GM12878 (cell line): ENCODE data around the gene BCAP29. TPM values are rescaled to one million over a fixed set of nuclear protein-coding genes. Genes with fewer than 3 reads are reported as not detected.
A peak's percentile ranks its signal among the peaks of the same experiment; 100 is the strongest.

Experiments used
- BCL11A ChIP-seq: IDR thresholded peaks from 2 replicates; pipeline ENCODE4 v1.6.1; 2011; ENCODE audit warnings: low read depth, low read length
- CHD1 ChIP-seq: IDR thresholded peaks from 2 replicates; pipeline ENCODE4 v1.6.1; 2012; ENCODE audit warnings: low read depth, low read length, improper control_type of control experiment
- CREM ChIP-seq: IDR thresholded peaks from 2 replicates; pipeline ENCODE4 v1.6.1; 2014; ENCODE audit warnings: antibody characterized with exemption, low read depth
- DPF2 ChIP-seq: fragments of 450-650 bp; IDR thresholded peaks from 2 replicates; pipeline ENCODE4 v1.6.1; 2017; ENCODE audit warnings: mild to moderate bottlenecking
- EP300 ChIP-seq, 2 experiments: fragments of 150-350 bp in 1 of 2; IDR thresholded peaks; 2 replicates each; pipeline ENCODE4 v1.6.1; 2011 to 2012; ENCODE audit warnings: low read depth in 2 of 2, low read length in 2 of 2, borderline replicate concordance in 1 of 2, improper control_type of control experiment in 1 of 2, inconsistent platforms in 1 of 2; ENCODE audit not compliant: control insufficient read depth in 1 of 2
- GATAD2B ChIP-seq: fragments of 450-650 bp; conservative IDR thresholded peaks from 2 replicates; pipeline ENCODE4 v1.6.1; 2017; ENCODE audit warnings: low read depth, mild to moderate bottlenecking, moderate library complexity
- HDAC6 ChIP-seq: fragments of 200-600 bp; sonication (generic); IDR thresholded peaks from one replicate; pipeline ENCODE4 v1.8.0; 2017; ENCODE audit warnings: antibody characterized with exemption; ENCODE audit not compliant: unreplicated experiment
- IRF3 ChIP-seq: fragments of 450-650 bp; IDR thresholded peaks from 2 replicates; pipeline ENCODE4 v1.6.1; 2014; ENCODE audit warnings: mild to moderate bottlenecking
- LARP7 ChIP-seq: fragments of 450-650 bp; IDR thresholded peaks from 2 replicates; pipeline ENCODE4 v1.6.1; 2017; ENCODE audit warnings: mild to moderate bottlenecking
- MEF2A ChIP-seq: IDR thresholded peaks from 2 replicates; pipeline ENCODE4 v1.6.1; 2011; ENCODE audit warnings: low read depth, mild to moderate bottlenecking, low read length, moderate library complexity; ENCODE audit not compliant: insufficient read depth
- MTA2 ChIP-seq: fragments of 450-650 bp; IDR thresholded peaks from 2 replicates; pipeline ENCODE4 v1.6.1; 2016; ENCODE audit warnings: low read depth, mild to moderate bottlenecking, moderate library complexity
- MYB ChIP-seq: fragments of 150-350 bp; IDR thresholded peaks from 2 replicates; pipeline ENCODE4 v1.6.1; 2014; ENCODE audit warnings: mild to moderate bottlenecking, low read depth, low read length, borderline replicate concordance
- NR2C1 ChIP-seq: fragments of 450-650 bp; IDR thresholded peaks from 2 replicates; pipeline ENCODE4 v1.6.1; 2017; ENCODE audit warnings: antibody characterized with exemption, mild to moderate bottlenecking, moderate library complexity
- NR2C2 ChIP-seq: IDR thresholded peaks from 2 replicates; pipeline ENCODE4 v1.6.1; 2011; ENCODE audit warnings: borderline replicate concordance, low read depth; ENCODE audit not compliant: control insufficient read depth, insufficient read length
- PAX8 ChIP-seq: fragments of 450-650 bp; IDR thresholded peaks from 2 replicates; pipeline ENCODE4 v1.6.1; 2017; ENCODE audit warnings: mild to moderate bottlenecking, moderate library complexity
- PML ChIP-seq: IDR thresholded peaks from 2 replicates; pipeline ENCODE4 v1.6.1; 2012; ENCODE audit warnings: low read length, inconsistent platforms
- PRDM15 ChIP-seq: fragments of 450-650 bp; formaldehyde crosslinking; IDR thresholded peaks from 2 replicates; pipeline ENCODE4 v1.4.0; 2020; ENCODE audit warnings: mild to moderate bottlenecking, moderate library complexity
- RFX5 ChIP-seq: IDR thresholded peaks from 2 replicates; pipeline ENCODE4 v1.6.1; 2011; ENCODE audit warnings: low read depth, low read length, improper control_type of control experiment
- RUNX3 ChIP-seq: IDR thresholded peaks from 2 replicates; pipeline ENCODE4 v1.6.1; 2012; ENCODE audit warnings: low read length, inconsistent platforms
- SIX5 ChIP-seq: IDR thresholded peaks from 2 replicates; pipeline ENCODE4 v1.6.1; 2011; ENCODE audit warnings: mild to moderate bottlenecking, low read depth, low read length, moderate library complexity; ENCODE audit not compliant: severe bottlenecking
- SMC3 ChIP-seq: IDR thresholded peaks from 2 replicates; pipeline ENCODE4 v1.6.1; 2011; ENCODE audit warnings: low read length, improper control_type of control experiment, borderline replicate concordance
- SPI1 ChIP-seq: IDR thresholded peaks from 2 replicates; pipeline ENCODE4 v1.6.1; 2011; ENCODE audit warnings: low read depth, mild to moderate bottlenecking, low read length, moderate library complexity, borderline replicate concordance; ENCODE audit not compliant: insufficient read depth
- STAT3 ChIP-seq: IDR thresholded peaks from 2 replicates; pipeline ENCODE4 v1.6.1; 2011; ENCODE audit warnings: low read depth, low read length, improper control_type of control experiment
- TCF12 ChIP-seq: IDR thresholded peaks from 2 replicates; pipeline ENCODE4 v1.6.1; 2011; ENCODE audit warnings: low read depth, mild to moderate bottlenecking, low read length
- TCF7 ChIP-seq: IDR thresholded peaks from 2 replicates; pipeline ENCODE4 v1.6.1; 2014; ENCODE audit warnings: antibody characterized with exemption, borderline replicate concordance
- WRNIP1 ChIP-seq: IDR thresholded peaks from 2 replicates; pipeline ENCODE4 v1.6.1; 2011; ENCODE audit warnings: low read depth, low read length, improper control_type of control experiment, borderline replicate concordance
- ZNF384 ChIP-seq: IDR thresholded peaks from 2 replicates; pipeline ENCODE4 v1.6.1; 2012; ENCODE audit warnings: low read depth, mild to moderate bottlenecking, low read length, improper control_type of control experiment, borderline replicate concordance
- polyA plus RNA-seq, 11 experiments: library from polyadenylated mRNA; depleted of rRNA in 4 of 11; unstranded in 6 of 11; stranded (reverse) in 5 of 11; fragments of >200 nt; fragmentation: Nextera tagmentation in 4 of 11; fragmentation: Illumina TruSeq in 1 of 11; extraction: Ambion mirVana in 4 of 11; extraction: Trizol in 1 of 11; gene quantifications; 1 replicate in 1 of 11; 2 replicates in 10 of 11; pipeline versions ENCODE4 v1.2.1 to v1.2.3, GENCODE V29; 2011 to 2016; ENCODE audit warnings: inconsistent platforms in 2 of 11, missing spikeins in 2 of 11, low read depth in 1 of 11
- total RNA-seq, 4 experiments: library from RNA; depleted of rRNA in 3 of 4; stranded (reverse); fragments of >200 nt in 3 of 4; fragmentation: Illumina TruSeq in 1 of 4; extraction: Trizol in 1 of 4; gene quantifications; 2 replicates each; pipeline versions ENCODE4 v1.2.1 to v1.2.3, GENCODE V29; 2013 to 2021
- TF ChIP-seq, protein P1 (sequence below): fragments of 450-650 bp; IDR thresholded peaks from 2 replicates; pipeline ENCODE4 v1.6.1; 2017; ENCODE audit warnings: low read depth, mild to moderate bottlenecking, moderate library complexity

The BCAP29 gene
- total and polyA plus RNA-seq, 10 of the 15 experiments (the other 5 are each of a cell fraction or from before 2014, with no cell fraction given): 26.5 to 58.5 (median 34.8) TPM

DNA sequence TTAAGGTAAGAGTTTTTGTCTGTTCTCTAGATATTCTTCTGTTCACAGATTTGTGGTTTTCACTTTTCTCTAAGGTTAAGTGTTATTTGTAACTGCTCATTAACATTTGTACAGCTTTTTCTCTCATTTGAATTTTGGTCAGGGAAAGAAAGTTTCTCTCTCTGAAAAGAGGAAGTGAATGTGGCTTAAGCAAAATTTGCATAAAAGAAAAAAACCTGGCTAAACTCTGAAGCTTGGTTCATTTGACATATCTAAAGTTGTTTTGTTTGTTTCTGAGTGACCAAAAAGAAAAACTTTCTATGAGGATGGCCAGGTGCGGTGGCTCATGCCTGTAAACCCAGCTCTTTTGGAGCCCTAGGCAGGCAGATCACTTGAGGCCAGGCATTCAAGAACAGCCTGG is 58.5 kb downstream of the BCAP29 start (continued):
- no peak for TF ChIP-seq CHD1
- no peak for TF ChIP-seq LARP7
- TF ChIP-seq PRDM15 (CRISPR knock-in tag): no peak
- no peak for TF ChIP-seq RFX5
- TF ChIP-seq TCF12: no peak
- TF ChIP-seq MEF2A: no peak
- no peak for TF ChIP-seq BCL11A
- no peak for TF ChIP-seq TCF7
- TF ChIP-seq NR2C1: no peak
- TF ChIP-seq PML: peak; percentile 31; the same call in 1 of the 2 replicates
- TF ChIP-seq SPI1: peak; percentile 98
- 0 out of 2 replicates have a peak, but pooled peaks have one; percentile 31 for TF ChIP-seq STAT3
- TF ChIP-seq PAX8: no peak
- no peak for TF ChIP-seq GATAD2B
- TF ChIP-seq MTA2: peak; percentile 92
- TF ChIP-seq NR2C2: no peak
- TF ChIP-seq HDAC6: no peak
- peak; percentile 73 to 74; a peak in 3 of 4 replicates for TF ChIP-seq EP300 (IDR thresholded peaks at IDR 0.05; ENCODE audit: borderline replicate concordance in 1 of 2, control insufficient read depth in 1 of 2, low read depth in 2 of 2, low read length in 2 of 2)
- TF ChIP-seq, protein P1, sequence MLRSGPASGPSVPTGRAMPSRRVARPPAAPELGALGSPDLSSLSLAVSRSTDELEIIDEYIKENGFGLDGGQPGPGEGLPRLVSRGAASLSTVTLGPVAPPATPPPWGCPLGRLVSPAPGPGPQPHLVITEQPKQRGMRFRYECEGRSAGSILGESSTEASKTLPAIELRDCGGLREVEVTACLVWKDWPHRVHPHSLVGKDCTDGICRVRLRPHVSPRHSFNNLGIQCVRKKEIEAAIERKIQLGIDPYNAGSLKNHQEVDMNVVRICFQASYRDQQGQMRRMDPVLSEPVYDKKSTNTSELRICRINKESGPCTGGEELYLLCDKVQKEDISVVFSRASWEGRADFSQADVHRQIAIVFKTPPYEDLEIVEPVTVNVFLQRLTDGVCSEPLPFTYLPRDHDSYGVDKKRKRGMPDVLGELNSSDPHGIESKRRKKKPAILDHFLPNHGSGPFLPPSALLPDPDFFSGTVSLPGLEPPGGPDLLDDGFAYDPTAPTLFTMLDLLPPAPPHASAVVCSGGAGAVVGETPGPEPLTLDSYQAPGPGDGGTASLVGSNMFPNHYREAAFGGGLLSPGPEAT: peak; percentile 55; the same call in 1 of the 2 replicates
- peak; percentile 88 for TF ChIP-seq RUNX3
- TF ChIP-seq CREM: no peak
- TF ChIP-seq MYB: no peak
- TF ChIP-seq SMC3: no peak
- TF ChIP-seq SIX5: no peak
- TF ChIP-seq ZNF384: peak; percentile 96
- peak; percentile 67; the same call in 1 of the 2 replicates for TF ChIP-seq DPF2
- TF ChIP-seq IRF3: no peak
- no peak for TF ChIP-seq WRNIP1
